Measurements from ENCODE around the gene MYMX.

GRCh38 chr6:44194326-44194725, 22.4 kb upstream of the MYMX start:
- TF ChIP-seq GATA3 (IDR thresholded peaks at IDR 0.05; ENCODE audit: low read depth, low read length) (no peak), GATA2 (IDR thresholded peaks at IDR 0.05; ENCODE audit: low read depth, low read length) (no peak)
